ENCODE data around the gene ANKRD23.
"Not testable (repeated sequence)": the region's sequence is repeated elsewhere in the genome, so short reads cannot be mapped to it uniquely, and the experiment has no call there.

The ANKRD23 gene

GRCh38 chr2:96800061-96801004, 43.5 kb downstream of the ANKRD23 start:
- CTCF ChIA-PET, result interaction anchor here (0.6 to 1.8 kb wide), 15 partner anchors 12 to 879 kb away, joined by 3 to 6 read pairs (median 3); partner anchors contain the start of genes ANKRD39 and CNNM4
- POLR2A ChIA-PET (ENCODE audit: low non-redundant PET), result no interaction called here
- no peak overlapping the region for H3K27ac ChIP-seq
- TF ChIP-seq, protein P1, sequence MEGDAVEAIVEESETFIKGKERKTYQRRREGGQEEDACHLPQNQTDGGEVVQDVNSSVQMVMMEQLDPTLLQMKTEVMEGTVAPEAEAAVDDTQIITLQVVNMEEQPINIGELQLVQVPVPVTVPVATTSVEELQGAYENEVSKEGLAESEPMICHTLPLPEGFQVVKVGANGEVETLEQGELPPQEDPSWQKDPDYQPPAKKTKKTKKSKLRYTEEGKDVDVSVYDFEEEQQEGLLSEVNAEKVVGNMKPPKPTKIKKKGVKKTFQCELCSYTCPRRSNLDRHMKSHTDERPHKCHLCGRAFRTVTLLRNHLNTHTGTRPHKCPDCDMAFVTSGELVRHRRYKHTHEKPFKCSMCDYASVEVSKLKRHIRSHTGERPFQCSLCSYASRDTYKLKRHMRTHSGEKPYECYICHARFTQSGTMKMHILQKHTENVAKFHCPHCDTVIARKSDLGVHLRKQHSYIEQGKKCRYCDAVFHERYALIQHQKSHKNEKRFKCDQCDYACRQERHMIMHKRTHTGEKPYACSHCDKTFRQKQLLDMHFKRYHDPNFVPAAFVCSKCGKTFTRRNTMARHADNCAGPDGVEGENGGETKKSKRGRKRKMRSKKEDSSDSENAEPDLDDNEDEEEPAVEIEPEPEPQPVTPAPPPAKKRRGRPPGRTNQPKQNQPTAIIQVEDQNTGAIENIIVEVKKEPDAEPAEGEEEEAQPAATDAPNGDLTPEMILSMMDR (conservative IDR thresholded peaks at IDR 0.05; ENCODE audit: low read depth), result no peak
- no peak for DNase-seq (ENCODE audit: low spot score)

- TF ChIP-seq, protein P1 (conservative IDR thresholded peaks at IDR 0.05; ENCODE audit: low read depth), result no peak
- H3K27ac ChIP-seq, result no peak overlapping the region
- POLR2A ChIA-PET (ENCODE audit: low non-redundant PET), result no interaction called here
- CTCF ChIA-PET, result interaction anchor here (0.6 kb wide), 2 partner anchors 21 to 879 kb away, joined by 3 read pairs; no protein-coding TSS in a partner anchor
- no peak for DNase-seq (ENCODE audit: low spot score)
Measured at GRCh38 chr2:96799623-96799935, 44.2 kb downstream of the ANKRD23 start.

DNA sequence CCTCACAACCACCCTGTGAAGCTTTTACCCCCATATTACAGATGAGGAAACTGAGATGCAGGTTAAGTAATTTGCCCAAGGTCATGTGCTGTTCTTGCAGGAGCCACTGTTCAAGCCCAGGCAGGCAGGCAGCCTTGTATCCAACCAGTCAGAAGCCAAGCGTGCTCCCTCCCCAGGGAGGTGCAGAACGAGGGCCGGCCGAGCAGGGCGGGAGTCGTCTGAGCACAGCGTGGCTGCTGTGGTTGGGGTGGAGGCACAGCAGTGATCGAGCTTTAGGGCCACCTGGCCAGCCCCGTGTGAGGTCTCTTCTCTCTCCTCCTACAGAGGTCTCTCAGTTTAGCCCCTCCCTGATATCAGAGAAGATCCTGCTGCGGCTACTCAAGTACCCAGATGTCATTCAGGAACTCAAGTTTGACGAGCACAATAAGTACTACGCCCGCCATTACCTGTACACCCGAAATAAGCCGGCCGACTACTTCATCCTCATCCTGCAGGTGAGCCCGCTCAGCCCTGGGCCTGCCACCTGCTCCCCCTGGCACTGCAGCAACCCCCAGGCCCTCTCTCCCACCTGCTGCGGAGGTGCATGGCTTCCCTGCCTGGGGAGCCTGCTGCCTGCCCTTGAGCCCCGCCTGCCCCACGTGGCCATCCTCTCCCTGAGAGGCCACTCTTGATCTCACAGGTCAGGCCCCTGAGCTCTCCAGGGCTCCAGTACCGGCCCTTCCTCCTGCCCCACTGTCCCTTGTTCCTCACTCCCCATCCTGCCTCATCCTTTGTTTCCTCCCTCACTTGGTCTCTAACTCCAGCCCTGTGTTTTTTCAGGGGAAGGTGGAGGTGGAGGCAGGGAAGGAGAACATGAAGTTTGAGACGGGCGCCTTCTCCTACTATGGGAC, 44.8 kb downstream of the ANKRD23 start:
- POLR2A ChIA-PET (ENCODE audit: low non-redundant PET), result no interaction called here

DNA sequence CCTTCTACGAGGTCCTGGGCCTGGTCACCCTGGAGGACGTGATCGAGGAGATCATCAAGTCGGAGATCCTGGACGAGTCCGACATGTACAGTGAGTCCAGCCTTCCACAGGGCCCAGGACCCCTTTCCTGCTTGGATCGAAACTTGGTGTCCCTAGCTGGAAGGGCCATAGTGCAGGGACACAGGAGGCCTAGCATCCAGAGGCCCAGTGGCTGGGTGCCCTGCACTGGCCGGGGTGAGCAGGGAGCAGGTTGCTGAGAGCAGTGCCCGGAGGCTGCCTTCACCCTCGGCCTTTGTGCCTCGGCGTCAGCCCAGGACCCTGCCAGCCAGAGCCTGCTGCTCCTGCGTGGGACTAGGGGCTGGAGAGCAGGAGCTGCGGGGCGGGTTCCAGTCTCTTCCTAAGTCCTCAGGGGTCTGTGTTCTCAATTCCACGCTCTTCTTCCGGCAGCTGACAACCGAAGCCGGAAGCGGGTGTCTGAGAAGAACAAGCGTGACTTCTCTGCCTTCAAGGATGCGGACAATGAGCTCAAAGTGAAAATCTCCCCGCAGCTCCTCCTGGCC, 46.7 kb downstream of the ANKRD23 start:
- no peak for DNase-seq (ENCODE audit: low spot score)
- ChIA-PET CTCF (interaction anchor here (0.6 to 0.7 kb wide), 2 partner anchors 18 to 192 kb away, joined by 4 to 6 read pairs; no protein-coding TSS in a partner anchor), POLR2A (ENCODE audit: low non-redundant PET) (no interaction called here)
- no peak overlapping the region for H3K27ac ChIP-seq
- TF ChIP-seq, protein P1 (conservative IDR thresholded peaks at IDR 0.05; ENCODE audit: low read depth), result no peak

More for the DNA sequence above, 44.8 kb downstream of the ANKRD23 start:
- TF ChIP-seq, protein P1 (conservative IDR thresholded peaks at IDR 0.05; ENCODE audit: low read depth), result no peak
- no peak overlapping the region for H3K27ac ChIP-seq
- CTCF ChIA-PET, result no interaction called here
- DNase-seq (ENCODE audit: low spot score), result no peak

DNA sequence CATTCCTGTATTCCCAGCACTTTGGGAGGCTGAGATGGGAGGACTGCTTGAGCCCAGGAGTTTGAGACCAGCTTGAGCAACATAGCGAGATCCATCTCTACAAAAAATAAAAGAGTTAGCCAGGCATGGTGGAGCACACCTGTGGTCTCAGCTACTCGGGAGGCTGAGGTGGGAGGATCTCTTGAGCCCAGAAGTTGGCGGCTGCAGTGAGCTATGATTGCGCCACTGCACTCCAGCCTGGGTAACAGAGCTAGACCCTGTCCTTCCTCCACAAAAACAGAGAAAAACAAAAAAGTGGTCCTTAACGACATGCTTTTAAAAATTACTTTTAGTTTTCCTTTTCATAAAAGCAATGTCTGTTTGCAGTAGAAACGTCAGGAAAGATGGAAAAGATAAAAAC, 47.3 kb downstream of the ANKRD23 start:
- CTCF ChIA-PET, result interaction anchor here (0.6 kb wide), 1 partner anchor 17 kb away, joined by 6 read pairs; no protein-coding TSS in a partner anchor
- H3K27ac ChIP-seq; DNase-seq (ENCODE audit: low spot score); POLR2A ChIA-PET (ENCODE audit: low non-redundant PET): not testable (repeated sequence)

- ChIA-PET POLR2A (ENCODE audit: low non-redundant PET) (no interaction called here), CTCF (no interaction called here)
- no peak for DNase-seq (ENCODE audit: low spot score)
Measured at GRCh38 chr2:96795076-96795475, 48.7 kb downstream of the ANKRD23 start.

More at GRCh38 chr2:96795076-96795475, 48.7 kb downstream of the ANKRD23 start:
- no peak overlapping the region for H3K27ac ChIP-seq
- TF ChIP-seq, protein P1 (conservative IDR thresholded peaks at IDR 0.05; ENCODE audit: low read depth), result no peak
